ENCODE results near the gene ZDHHC22. TPM values are rescaled to one million over a fixed set of nuclear protein-coding genes. Genes with fewer than 3 reads are reported as not detected.

The ZDHHC22 gene
- total RNA-seq, 1 experiment from 2014 or later = not detected

DNA sequence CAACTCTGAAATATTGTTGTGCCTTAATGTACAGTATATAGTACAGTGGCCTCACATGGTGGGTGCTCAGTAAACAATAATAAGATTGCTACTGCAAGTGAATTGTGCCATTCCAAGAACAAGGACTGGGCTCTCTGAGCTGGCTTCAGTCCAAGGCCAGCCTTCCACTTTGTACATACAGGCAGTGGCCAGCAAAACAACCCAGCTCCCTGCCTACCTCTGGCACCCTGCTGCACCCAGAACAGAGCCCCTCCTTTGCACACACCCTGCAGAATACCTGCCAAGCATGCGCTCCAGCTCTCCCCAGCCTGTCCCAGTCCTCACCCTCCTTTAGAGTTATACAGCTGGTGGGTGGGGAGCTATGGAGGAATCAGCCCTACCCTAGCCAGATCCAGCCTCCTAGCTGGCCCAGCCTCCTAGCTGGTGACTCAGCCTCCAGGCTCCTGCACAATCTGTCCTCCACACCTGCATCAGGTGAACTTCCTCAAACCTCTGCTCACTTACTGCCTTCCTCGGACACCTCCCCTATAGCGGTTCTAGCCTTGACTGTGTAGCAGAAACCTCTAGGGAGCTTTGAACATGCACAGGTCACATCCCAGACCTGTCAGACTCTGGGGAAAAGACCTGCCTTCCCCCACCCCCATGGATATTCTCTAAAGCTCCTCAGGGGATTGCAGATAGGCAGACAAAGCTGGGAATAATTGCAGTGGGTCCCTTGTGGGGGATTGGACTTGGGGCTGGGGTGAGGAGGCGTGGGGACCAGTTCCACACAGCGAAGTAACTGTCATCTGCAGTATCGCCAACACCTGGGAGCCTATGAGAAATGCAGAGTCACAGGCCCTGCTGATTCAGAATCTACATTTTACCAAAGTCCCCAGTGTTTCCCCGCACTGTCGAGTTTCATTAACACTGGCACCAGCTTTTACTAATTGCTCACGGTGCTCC is 17.9 kb downstream of the ZDHHC22 start:
- intact Hi-C loops (cut with micrococcal nuclease; ENCODE audit: unreplicated experiment) = loop anchor here (1.0 kb wide), 7 partner anchors 12 to 247 kb away; partner anchors contain the start of genes CIPC and GSTZ1
- no peaks in the 10 kb centered on the region for H4K20me1 ChIP-seq (ENCODE audit: insufficient read depth)
- no peaks in the 10 kb centered on the region for H3K9me2 ChIP-seq (ENCODE audit: insufficient read depth)
- peaks cover 24% of the 10 kb centered on the region for H3F3A ChIP-seq (ENCODE audit: insufficient read depth, low read depth)
- TF ChIP-seq EZH2 (IDR thresholded peaks at IDR 0.05; ENCODE audit: low read depth) (no peak), CTCF (conservative IDR thresholded peaks at IDR 0.05) (no peak)
- peak overlapping the region; percentile 63 for H3K4me2 ChIP-seq
- POLR2A ChIA-PET (ENCODE audit: unreplicated experiment) = interaction anchor here (0.5 to 2.1 kb wide), 16 partner anchors 10 to 197 kb away, joined by 3 to 24 read pairs (median 6); partner anchors contain the start of genes CIPC, GSTZ1, POMT2 and TMEM63C
- H3K36me3 ChIP-seq (ENCODE audit: low read depth) = no peaks in the 10 kb centered on the region
- no peak overlapping the region for H3K4me3 ChIP-seq
- CTCF ChIA-PET = interaction anchor here (0.6 to 2.9 kb wide), 29 partner anchors 7 to 739 kb away, joined by 3 to 38 read pairs (median 7); partner anchors contain the start of genes CIPC and ZDHHC22
- H3K4me1 ChIP-seq (replicated peaks; ENCODE audit: insufficient read depth) = peaks cover 26% of the 10 kb centered on the region
- H3K27ac ChIP-seq = 0 out of 2 replicates have a peak overlapping the region, but pooled peaks have one; percentile 0
- H3K79me2 ChIP-seq (ENCODE audit: low read depth) = no peaks in the 10 kb centered on the region
- BruUV-seq (replicated peaks) = no TSS peak
- H3K9me3 ChIP-seq (ENCODE audit: insufficient read depth, low read depth) = no peaks in the 10 kb centered on the region
- peaks cover 41% of the 10 kb centered on the region for H3K27me3 ChIP-seq (ENCODE audit: insufficient read depth, low read depth)
- no peak overlapping the region for H2AFZ ChIP-seq
- DNase-seq = peak; percentile 99 to 100

GRCh38 chr14:77122526-77123125 is 19.0 kb downstream of the ZDHHC22 start:
- Histone ChIP-seq H4K20me1 (ENCODE audit: insufficient read depth) (no peaks in the 10 kb centered on the region), H3K9me3 (ENCODE audit: insufficient read depth, low read depth) (no peaks in the 10 kb centered on the region), H3K4me1 (replicated peaks; ENCODE audit: insufficient read depth) (peaks cover 26% of the 10 kb centered on the region), H3K27me3 (ENCODE audit: insufficient read depth, low read depth) (peaks cover 31% of the 10 kb centered on the region), H3K4me2 (peak overlapping the region; percentile 63), H3K79me2 (ENCODE audit: low read depth) (no peaks in the 10 kb centered on the region), H3K27ac (peak overlapping the region; percentile 0; the same call in 1 of the 2 replicates), H3K9me2 (ENCODE audit: insufficient read depth) (no peaks in the 10 kb centered on the region), H3K4me3 (no peak overlapping the region), H3K36me3 (ENCODE audit: low read depth) (no peaks in the 10 kb centered on the region), H2AFZ (no peak overlapping the region), H3F3A (ENCODE audit: insufficient read depth, low read depth) (peaks cover 24% of the 10 kb centered on the region)
- CTCF ChIA-PET = interaction anchor here (0.6 to 2.9 kb wide), 16 partner anchors 10 to 250 kb away, joined by 3 to 38 read pairs (median 10); partner anchors contain the start of gene CIPC
- intact Hi-C loops (cut with micrococcal nuclease; ENCODE audit: unreplicated experiment) = loop anchor here (1.0 kb wide), 7 partner anchors 11 to 246 kb away; partner anchors contain the start of genes CIPC and GSTZ1
- TF ChIP-seq EZH2 (IDR thresholded peaks at IDR 0.05; ENCODE audit: low read depth) (no peak), CTCF (conservative IDR thresholded peaks at IDR 0.05) (no peak)
- DNase-seq = no peak
- no TSS peak for BruUV-seq (replicated peaks)
- POLR2A ChIA-PET (ENCODE audit: unreplicated experiment) = interaction anchor here (0.5 to 2.1 kb wide), 7 partner anchors 11 to 161 kb away, joined by 3 to 24 read pairs (median 6); partner anchors contain the start of gene CIPC

Data from PC-9 (cell line).